Colonic mucosa (tissue), 4 donors: ENCODE results near the gene TMEM95. TPM values are rescaled to one million over a fixed set of nuclear protein-coding genes. Genes with fewer than 3 reads are reported as not detected.

Experiments
- DNase-seq: peaks from one replicate; pipeline ENCODE4 v3.0.0-alpha.2; 2020
- H3K27ac ChIP-seq: fragments of 200-600 bp; one replicate; pipeline ENCODE4 v1.8.0; 2021
- H3K27me3 ChIP-seq: fragments of 200-600 bp; one replicate; pipeline ENCODE4 v1.8.0; 2021
- H3K36me3 ChIP-seq: fragments of 200-600 bp; one replicate; pipeline ENCODE4 v1.8.0; 2021
- H3K4me1 ChIP-seq: fragments of 200-600 bp; one replicate; pipeline ENCODE4 v1.8.0; 2021; ENCODE audit warnings: mild to moderate bottlenecking
- H3K4me3 ChIP-seq: fragments of 200-600 bp; one replicate; pipeline ENCODE4 v1.8.0; 2021
- H3K9ac ChIP-seq, 2 donors: one replicate each; pipeline ENCODE4 v1.7.0; 2013; ENCODE audit warnings: control low read depth in 2 of 2, low read depth in 2 of 2, low read length in 2 of 2
- H3K9me3 ChIP-seq: fragments of 200-600 bp; one replicate; pipeline ENCODE4 v1.8.0; 2021
- intact Hi-C: fragments of 100-400 bp; cut with DNase I; formaldehyde crosslinking; loops from one replicate; pipeline ENCODE4 v1.14.1; 2022
- total RNA-seq, 2 donors: library from RNA; stranded (reverse); fragmentation: NEBNext Ultra II Directional in 1 of 2; extraction: Animal tissue kit (Norgen Biotek cat#: 25700) in 1 of 2; gene quantifications; one replicate each; pipeline ENCODE4 v1.2.1, GENCODE V29; 2021
- TF ChIP-seq, protein P1 (sequence below): fragments of 200-600 bp; IDR thresholded peaks from one replicate; pipeline ENCODE4 v1.8.0; 2022; ENCODE audit warnings: antibody characterized with exemption, mild to moderate bottlenecking
- donor health status: healthy.
- donor health status: DM: no; HTN: no; CAD: no.
- donor health status: DM: no; HTN: no; CAD: no.

Gene TMEM95
- total RNA-seq, 2 donors from 2014 or later: not detected

DNA sequence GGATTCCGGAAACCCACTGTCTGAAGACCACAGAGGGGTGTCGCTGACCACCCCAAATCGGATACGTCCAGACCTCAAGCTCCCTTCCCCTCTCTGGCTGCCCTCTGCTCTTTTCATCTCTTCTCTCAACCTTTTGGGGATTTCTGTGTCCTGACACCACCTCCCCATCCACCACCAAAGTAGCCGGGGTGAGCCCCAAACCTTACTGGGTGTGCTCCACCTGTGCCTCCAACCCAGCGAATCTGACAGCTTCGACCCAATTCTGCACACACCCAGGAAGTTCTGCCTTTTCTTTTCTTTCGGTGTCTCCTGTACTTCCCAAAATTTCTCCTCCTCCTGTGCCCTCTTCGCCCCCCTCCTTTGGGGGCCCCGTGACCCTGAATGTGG, 2.5 kb upstream of the TMEM95 start:
- intact Hi-C loops: loop anchor here (10.0 kb wide), 2 partner anchors 162 to 212 kb away; partner anchors contain the start of gene SENP3
- Histone ChIP-seq H3K9me3 (no peaks in the 10 kb centered on the region), H3K36me3 (no peaks in the 10 kb centered on the region), H3K27me3 (no peaks in the 10 kb centered on the region), H3K27ac (peak overlapping the region; percentile 99), H3K4me1 (peaks cover 14% of the 10 kb centered on the region), H3K4me3 (peak overlapping the region; percentile 79), H3K9ac (peak overlapping the region; percentile 84 to 98)
- no peak for DNase-seq
- TF ChIP-seq, protein P1, sequence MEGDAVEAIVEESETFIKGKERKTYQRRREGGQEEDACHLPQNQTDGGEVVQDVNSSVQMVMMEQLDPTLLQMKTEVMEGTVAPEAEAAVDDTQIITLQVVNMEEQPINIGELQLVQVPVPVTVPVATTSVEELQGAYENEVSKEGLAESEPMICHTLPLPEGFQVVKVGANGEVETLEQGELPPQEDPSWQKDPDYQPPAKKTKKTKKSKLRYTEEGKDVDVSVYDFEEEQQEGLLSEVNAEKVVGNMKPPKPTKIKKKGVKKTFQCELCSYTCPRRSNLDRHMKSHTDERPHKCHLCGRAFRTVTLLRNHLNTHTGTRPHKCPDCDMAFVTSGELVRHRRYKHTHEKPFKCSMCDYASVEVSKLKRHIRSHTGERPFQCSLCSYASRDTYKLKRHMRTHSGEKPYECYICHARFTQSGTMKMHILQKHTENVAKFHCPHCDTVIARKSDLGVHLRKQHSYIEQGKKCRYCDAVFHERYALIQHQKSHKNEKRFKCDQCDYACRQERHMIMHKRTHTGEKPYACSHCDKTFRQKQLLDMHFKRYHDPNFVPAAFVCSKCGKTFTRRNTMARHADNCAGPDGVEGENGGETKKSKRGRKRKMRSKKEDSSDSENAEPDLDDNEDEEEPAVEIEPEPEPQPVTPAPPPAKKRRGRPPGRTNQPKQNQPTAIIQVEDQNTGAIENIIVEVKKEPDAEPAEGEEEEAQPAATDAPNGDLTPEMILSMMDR: peak; percentile 37

DNA sequence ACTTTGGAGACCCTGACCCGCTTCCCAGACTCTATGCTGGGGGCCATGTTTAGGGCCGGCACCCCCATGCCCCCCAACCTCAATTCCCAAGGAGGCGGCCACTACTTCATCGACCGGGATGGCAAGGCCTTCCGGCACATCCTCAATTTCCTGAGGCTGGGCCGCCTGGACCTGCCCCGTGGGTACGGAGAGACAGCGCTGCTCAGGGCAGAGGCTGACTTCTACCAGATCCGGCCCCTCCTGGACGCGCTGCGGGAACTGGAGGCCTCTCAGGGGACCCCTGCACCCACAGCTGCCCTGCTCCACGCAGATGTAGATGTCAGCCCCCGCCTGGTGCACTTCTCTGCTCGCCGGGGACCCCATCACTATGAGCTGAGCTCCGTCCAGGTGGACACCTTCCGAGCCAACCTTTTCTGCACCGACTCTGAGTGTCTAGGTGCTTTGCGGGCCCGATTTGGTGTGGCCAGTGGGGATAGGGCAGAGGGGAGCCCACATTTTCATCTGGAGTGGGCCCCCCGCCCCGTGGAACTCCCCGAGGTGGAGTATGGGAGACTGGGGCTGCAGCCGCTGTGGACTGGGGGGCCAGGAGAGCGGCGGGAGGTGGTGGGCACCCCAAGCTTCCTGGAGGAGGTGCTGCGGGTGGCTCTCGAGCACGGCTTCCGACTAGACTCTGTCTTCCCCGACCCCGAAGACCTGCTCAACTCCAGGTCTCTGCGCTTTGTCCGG, 1.9 kb upstream of the TMEM95 start:
- no peaks in the 10 kb centered on the region for H3K27me3 ChIP-seq
- H3K4me1 ChIP-seq: peaks cover 14% of the 10 kb centered on the region
- H3K9me3 ChIP-seq: no peaks in the 10 kb centered on the region
- no peak for DNase-seq
- H3K27ac ChIP-seq: peak overlapping the region; percentile 99
- intact Hi-C loops: loop anchor here (10.0 kb wide), 2 partner anchors 162 to 212 kb away; partner anchors contain the start of gene SENP3
- peak overlapping the region; percentile 84 to 98 for H3K9ac ChIP-seq
- TF ChIP-seq, protein P1: no peak
- H3K4me3 ChIP-seq: peak overlapping the region; percentile 79
- no peaks in the 10 kb centered on the region for H3K36me3 ChIP-seq

DNA sequence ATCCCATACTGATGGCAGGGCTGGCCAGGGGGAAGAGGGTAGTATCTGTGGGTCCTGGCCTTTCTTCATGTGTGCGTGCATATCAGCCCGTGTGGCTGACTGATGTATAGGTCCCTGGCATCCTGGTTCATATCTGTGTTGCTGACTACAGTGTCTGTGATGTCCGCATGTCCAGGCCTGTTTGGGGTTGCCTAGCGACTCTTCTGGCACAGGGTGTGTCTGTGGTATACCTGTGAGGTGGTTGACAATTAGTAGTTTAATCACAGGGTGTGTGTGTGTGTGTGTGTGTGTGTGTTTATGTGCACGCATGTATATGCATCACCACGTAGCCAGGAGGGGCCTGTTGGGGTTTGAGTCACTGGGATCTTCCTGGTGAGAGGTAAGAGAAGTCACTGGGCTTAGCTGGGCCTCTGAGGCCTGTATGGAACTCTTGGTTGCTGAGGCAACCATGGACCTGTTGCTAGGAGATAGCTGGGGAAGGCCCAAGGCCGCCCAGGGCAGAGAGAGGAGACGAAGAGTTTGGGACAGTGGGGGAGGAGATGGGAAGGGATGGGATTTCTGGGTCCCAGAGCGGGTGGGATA, 603 bp upstream of the TMEM95 start:
- no peaks in the 10 kb centered on the region for H3K9me3 ChIP-seq
- peak; percentile 32 for DNase-seq
- peaks cover 14% of the 10 kb centered on the region for H3K4me1 ChIP-seq
- H3K4me3 ChIP-seq: no peak overlapping the region
- no peaks in the 10 kb centered on the region for H3K36me3 ChIP-seq
- TF ChIP-seq, protein P1: no peak
- H3K9ac ChIP-seq: peak overlapping the region in 1 of 2 donors; percentile 23
- H3K27ac ChIP-seq: no peak overlapping the region
- no peaks in the 10 kb centered on the region for H3K27me3 ChIP-seq
- intact Hi-C loops: loop anchor here (10.0 kb wide), 2 partner anchors 160 to 210 kb away; partner anchors contain the start of gene SENP3

DNA sequence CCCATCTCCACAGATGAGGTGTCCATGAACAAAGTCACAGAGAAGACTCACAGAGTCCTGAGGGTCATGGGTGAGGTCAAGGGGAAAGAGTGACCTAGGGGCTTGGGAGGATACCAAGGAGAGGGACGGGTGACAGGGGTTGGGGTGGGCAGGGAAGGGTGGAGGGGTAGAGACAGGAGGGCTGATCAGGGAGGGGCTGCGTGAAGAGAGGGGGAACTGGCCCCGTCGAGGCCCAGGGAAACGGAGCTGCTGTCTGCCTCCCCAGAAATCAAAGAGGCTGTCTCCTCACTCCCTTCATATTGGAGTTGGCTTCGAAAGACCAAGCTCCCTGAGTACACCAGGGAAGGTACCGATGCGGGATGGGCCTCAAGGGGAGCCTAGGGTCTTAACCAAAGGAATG, 617 bp downstream of the TMEM95 start:
- Histone ChIP-seq H3K4me1 (peaks cover 11% of the 10 kb centered on the region), H3K4me3 (no peak overlapping the region), H3K27me3 (no peaks in the 10 kb centered on the region), H3K9me3 (no peaks in the 10 kb centered on the region), H3K9ac (peak overlapping the region in 1 of 2 donors; percentile 44), H3K36me3 (no peaks in the 10 kb centered on the region), H3K27ac (peak overlapping the region; percentile 47)
- intact Hi-C loops: loop anchor here (5.0 to 10.0 kb wide), 3 partner anchors 82 to 209 kb away; partner anchors contain the start of genes FGF11, SENP3 and TMEM102
- TF ChIP-seq, protein P1: no peak
- no peak for DNase-seq

DNA sequence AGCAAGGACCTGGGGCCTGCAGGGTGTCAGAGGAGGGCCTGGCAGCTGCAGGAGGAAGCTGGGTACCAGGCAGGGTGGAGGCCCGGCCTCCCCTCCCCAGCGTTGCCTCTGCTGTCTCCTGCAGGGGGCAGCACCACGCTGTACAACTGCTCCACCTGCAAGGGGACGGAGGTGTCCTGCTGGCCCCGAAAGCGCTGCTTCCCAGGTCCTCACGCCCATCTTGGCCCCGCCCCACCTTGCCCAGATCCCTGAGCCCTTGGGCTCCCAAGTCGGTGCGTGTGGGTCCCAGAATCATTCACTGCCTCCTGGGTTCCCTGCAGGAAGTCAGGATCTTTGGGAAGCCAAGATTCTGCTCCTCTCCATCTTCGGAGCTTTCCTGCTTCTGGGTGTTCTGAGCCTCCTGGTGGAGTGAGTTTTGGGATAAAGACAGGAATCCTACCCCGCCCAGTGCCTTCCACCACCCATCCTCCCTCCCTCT, 1.2 kb downstream of the TMEM95 start:
- intact Hi-C loops: loop anchor here (5.0 to 10.0 kb wide), 3 partner anchors 81 to 209 kb away; partner anchors contain the start of genes FGF11, SENP3 and TMEM102
- DNase-seq: peak; percentile 89
- Histone ChIP-seq H3K9ac (peak overlapping the region; percentile 2 to 44), H3K4me3 (no peak overlapping the region), H3K27ac (peak overlapping the region; percentile 47), H3K36me3 (no peaks in the 10 kb centered on the region), H3K27me3 (no peaks in the 10 kb centered on the region), H3K9me3 (no peaks in the 10 kb centered on the region), H3K4me1 (peaks cover 11% of the 10 kb centered on the region)
- TF ChIP-seq, protein P1: peak; percentile 89
